Measurements from ENCODE around the gene MYO1H. TPM values are rescaled to one million over a fixed set of nuclear protein-coding genes. Genes with fewer than 3 reads are reported as not detected.

The MYO1H gene
- total RNA-seq, 2 donors from 2014 or later = not detected

GRCh38 chr12:109495012-109495411, 147.3 kb downstream of the MYO1H start:
- Histone ChIP-seq H3K27me3 (replicated peaks; ENCODE audit: insufficient read depth) (no peaks in the 10 kb centered on the region), H3K36me3 (peaks cover 68% of the 10 kb centered on the region), H3K4me1 (ENCODE audit: control insufficient read depth in 1 of 2, low read depth in 2 of 2) (no peaks in the 10 kb centered on the region), H3K4me3 (no peak overlapping the region), H3K27ac (no peak overlapping the region), H3K9me3 (no peaks in the 10 kb centered on the region)
- ATAC-seq (ENCODE audit: insufficient number of reproducible peaks, low FRiP score, low read depth) (no peak), DNase-seq (ENCODE audit: low spot score) (no peak)
- TF ChIP-seq CTCF (IDR thresholded peaks at IDR 0.05) = no peak

- ATAC-seq (ENCODE audit: insufficient number of reproducible peaks, low FRiP score, low read depth) = no peak
- Histone ChIP-seq H3K9me3 (no peaks in the 10 kb centered on the region), H3K4me3 (no peak overlapping the region), H3K4me1 (ENCODE audit: control insufficient read depth in 1 of 2, low read depth in 2 of 2) (no peaks in the 10 kb centered on the region), H3K36me3 (peaks cover 70% of the 10 kb centered on the region), H3K27ac (no peak overlapping the region), H3K27me3 (replicated peaks; ENCODE audit: insufficient read depth) (no peaks in the 10 kb centered on the region)
- no peak for TF ChIP-seq CTCF (IDR thresholded peaks at IDR 0.05)
- no peak for DNase-seq (ENCODE audit: low spot score)
Observed at GRCh38 chr12:109496306-109496705, 148.6 kb downstream of the MYO1H start.

GRCh38 chr12:109497675-109498074, 150.0 kb downstream of the MYO1H start:
- Histone ChIP-seq H3K27me3 (replicated peaks; ENCODE audit: insufficient read depth) (no peaks in the 10 kb centered on the region), H3K36me3 (peaks cover 74% of the 10 kb centered on the region), H3K9me3 (no peaks in the 10 kb centered on the region), H3K4me3 (no peak overlapping the region), H3K4me1 (ENCODE audit: control insufficient read depth in 1 of 2, low read depth in 2 of 2) (no peaks in the 10 kb centered on the region), H3K27ac (no peak overlapping the region)
- ATAC-seq (ENCODE audit: insufficient number of reproducible peaks, low FRiP score, low read depth) = no peak
- no peak for TF ChIP-seq CTCF (IDR thresholded peaks at IDR 0.05)
- DNase-seq (ENCODE audit: low spot score) = no peak

Other genes with a start within 250 kb of the MYO1H start
- 10 to 100 TPM; 37.5 to 51.3 TPM for gene ACACB, start 231.3 kb upstream of the MYO1H start, total RNA-seq
- not detected for gene FOXN4, start 38.6 kb upstream of the MYO1H start, total RNA-seq
- gene KCTD10, start 129.4 kb downstream of the MYO1H start, total RNA-seq = 100 to 1,000 TPM; 109 to 271 TPM
- 10 to 100 TPM; 41.4 to 75.3 TPM for gene UBE3B, start 129.7 kb downstream of the MYO1H start, total RNA-seq
- gene MMAB, start 225.6 kb downstream of the MYO1H start, total RNA-seq = 10 to 100 TPM; 18.7 to 32.4 TPM
- 10 to 100 TPM in 1 of 2 donors, 1 to 10 TPM in 1; 4.7 to 19.0 TPM for gene MVK, start 225.9 kb downstream of the MYO1H start, total RNA-seq

Measured in thoracic aorta (tissue), 2 donors.